Panc1 (cell line): ENCODE results near the gene RALGAPA1. TPM values are rescaled to one million over a fixed set of nuclear protein-coding genes. Genes with fewer than 3 reads are reported as not detected.

ENCODE experiments used
- ATAC-seq: fragments of 200-7000 bp; cut with Tn5 transposase; 2 replicates; pipeline ENCODE4 v1.9.1; 2020; ENCODE audit warnings: mild to moderate bottlenecking, moderate library complexity
- BruUV-seq: library from RNA; stranded (reverse); fragments of 400-500 nt; replicated peaks from 2 replicates; lab custom pipeline; 2021; lab: Mats Ljungman, UMichigan
- CTCF ChIA-PET: fragments of 300-600 bp; sonication (Branson Sonifier 250); formaldehyde crosslinking; loops from one replicate; lab custom pipeline; 2022; ENCODE audit warnings: antibody characterized with exemption; lab: Charles Lee
- POLR2A ChIA-PET: fragments of 300-600 bp; sonication (Branson Sonifier 250); formaldehyde crosslinking; loops from one replicate; lab custom pipeline; 2022; ENCODE audit warnings: antibody characterized with exemption; lab: Charles Lee
- DNase-seq: peaks from one replicate; pipeline ENCODE4 v3.0.0-alpha.2; 2010; ENCODE audit warnings: low read depth, low spot score
- H3K27ac ChIP-seq: 2 replicates; pipeline ENCODE4 v1.5.1; 2011; ENCODE audit warnings: mild to moderate bottlenecking, low read length, inconsistent platforms
- H3K27me3 ChIP-seq: fragments of 200-500 bp; sonication (Bioruptor generic); 2 replicates; pipeline ENCODE4 v1.6.0; 2014; ENCODE audit warnings: low read length, inconsistent platforms; ENCODE audit not compliant: control insufficient read depth, insufficient read depth
- H3K36me3 ChIP-seq: fragments of 200-500 bp; sonication (Bioruptor generic); 2 replicates; pipeline ENCODE4 v1.5.1; 2014; ENCODE audit warnings: inconsistent platforms, mild to moderate bottlenecking, low read length, moderate library complexity; ENCODE audit not compliant: control insufficient read depth, insufficient read depth
- H3K4me1 ChIP-seq: 2 replicates; pipeline ENCODE4 v1.5.1; 2011; ENCODE audit warnings: inconsistent platforms, mild to moderate bottlenecking, low read length, moderate library complexity; ENCODE audit not compliant: control insufficient read depth, insufficient read depth
- H3K4me3 ChIP-seq, 2 experiments: 2 replicates each; pipeline ENCODE4 v1.5.1; 2011 to 2012; ENCODE audit warnings: low read depth in 2 of 2, low read length in 2 of 2, mild to moderate bottlenecking in 2 of 2, inconsistent platforms in 1 of 2, moderate library complexity in 1 of 2
- H3K9me3 ChIP-seq: fragments of 200-500 bp; sonication (Bioruptor generic); 2 replicates; pipeline ENCODE4 v1.5.1; 2014; ENCODE audit warnings: low read depth, mild to moderate bottlenecking, inconsistent platforms, low read length, moderate library complexity; ENCODE audit not compliant: control insufficient read depth, insufficient read depth
- CTCF ChIP-seq: fragments of 450-650 bp; IDR thresholded peaks from 2 replicates; pipeline ENCODE4 v1.5.1; 2017; ENCODE audit warnings: mild to moderate bottlenecking
- POLR2AphosphoS5 ChIP-seq: IDR thresholded peaks from 2 replicates; pipeline ENCODE4 v1.6.1; 2012; ENCODE audit warnings: mild to moderate bottlenecking, low read depth, low read length, moderate library complexity
- REST ChIP-seq, 2 experiments: IDR thresholded peaks; 2 replicates each; pipeline ENCODE4 v1.6.1; 2011 to 2012; ENCODE audit warnings: low read depth in 2 of 2, control low read depth in 1 of 2, low read length in 1 of 2, mild to moderate bottlenecking in 1 of 2, moderate library complexity in 1 of 2; ENCODE audit not compliant: insufficient read depth in 1 of 2
- SIN3A ChIP-seq: IDR thresholded peaks from 2 replicates; pipeline ENCODE4 v1.6.1; 2012; ENCODE audit warnings: low read depth, mild to moderate bottlenecking, low read length, moderate library complexity, borderline replicate concordance; ENCODE audit not compliant: insufficient read depth
- TCF7L2 ChIP-seq: IDR thresholded peaks from 2 replicates; pipeline ENCODE4 v1.6.1; 2011; ENCODE audit warnings: mild to moderate bottlenecking, low read depth, low read length, inconsistent platforms
- in situ Hi-C: cut with HindIII; loops from 2 replicates; pipeline ENCODE4 v1.10.0; 2016; ENCODE audit warnings: low sequenced_read_pairs, low pct_unique_long_range_greater_than_20kb
- intact Hi-C: fragments of 100-400 bp; cut with micrococcal nuclease; formaldehyde crosslinking; loops from one replicate; pipeline ENCODE4 v1.10.0; 2022; ENCODE audit not compliant: unreplicated experiment
- total RNA-seq: library from RNA; stranded (reverse); gene quantifications from one replicate; pipeline ENCODE4 v1.2.1, GENCODE V29; 2021; ENCODE audit not compliant: unreplicated experiment

The RALGAPA1 gene
- total RNA-seq, 1 experiment from 2014 or later: 31.5 TPM

GRCh38 chr14:35557221-35557747 is 251.8 kb downstream of the RALGAPA1 start:
- intact Hi-C loops (no loop called here), in situ Hi-C loops (no loop called here)
- Histone ChIP-seq H3K27ac (no peak overlapping the region), H3K36me3 (no peaks in the 10 kb centered on the region), H3K9me3 (no peaks in the 10 kb centered on the region), H3K4me3 (no peak overlapping the region), H3K27me3 (no peaks in the 10 kb centered on the region), H3K4me1 (no peaks in the 10 kb centered on the region)
- TF ChIP-seq CTCF: no peak
- TF ChIP-seq POLR2AphosphoS5: no peak
- POLR2A ChIA-PET: interaction anchor here (0.6 kb wide), 1 partner anchor 60 kb away, joined by 3 read pairs; no protein-coding TSS in a partner anchor
- BruUV-seq: no TSS peak
- DNase-seq (no peak), ATAC-seq (no peak)
- CTCF ChIA-PET: no interaction called here

GRCh38 chr14:35556548-35556947 is 252.5 kb downstream of the RALGAPA1 start:
- DNase-seq (no peak), ATAC-seq (no peak)
- POLR2A ChIA-PET: no interaction called here
- no peak overlapping the region for H3K4me3 ChIP-seq
- BruUV-seq: no TSS peak
- H3K36me3 ChIP-seq: no peaks in the 10 kb centered on the region
- intact Hi-C loops (no loop called here), in situ Hi-C loops (no loop called here)
- TF ChIP-seq CTCF (no peak), REST (IDR thresholded peaks at IDR 0.05; ENCODE audit: insufficient read depth in 1 of 2, low read depth in 2 of 2, low read length in 1 of 2) (no peak), SIN3A (no peak), TCF7L2 (no peak), POLR2AphosphoS5 (no peak)
- CTCF ChIA-PET: no interaction called here
- H3K27me3 ChIP-seq: no peaks in the 10 kb centered on the region
- no peaks in the 10 kb centered on the region for H3K4me1 ChIP-seq
- H3K27ac ChIP-seq: no peak overlapping the region
- no peaks in the 10 kb centered on the region for H3K9me3 ChIP-seq
